ENCODE measurements around the gene ABCA12. TPM values are rescaled to one million over a fixed set of nuclear protein-coding genes. Genes with fewer than 3 reads are reported as not detected.

ABCA12 gene
- total RNA-seq, 1 donor from 2014 or later: not detected

Other genes with a start within 250 kb of the ABCA12 start
- 53.2 TPM for gene ATIC, start 173.4 kb upstream of the ABCA12 start, total RNA-seq